HG03520 (cell line): Measurements from ENCODE around the gene KCNQ1.
A peak's percentile ranks its signal among the peaks of the same experiment; 100 is the strongest.

ENCODE experiments used
- ATAC-seq: cut with Tn5 transposase; IDR thresholded peaks from one replicate; pipeline ENCODE4 v1.9.1; 2021; ENCODE audit warnings: mild to moderate bottlenecking, moderate library complexity; ENCODE audit not compliant: unreplicated experiment

KCNQ1 gene

DNA sequence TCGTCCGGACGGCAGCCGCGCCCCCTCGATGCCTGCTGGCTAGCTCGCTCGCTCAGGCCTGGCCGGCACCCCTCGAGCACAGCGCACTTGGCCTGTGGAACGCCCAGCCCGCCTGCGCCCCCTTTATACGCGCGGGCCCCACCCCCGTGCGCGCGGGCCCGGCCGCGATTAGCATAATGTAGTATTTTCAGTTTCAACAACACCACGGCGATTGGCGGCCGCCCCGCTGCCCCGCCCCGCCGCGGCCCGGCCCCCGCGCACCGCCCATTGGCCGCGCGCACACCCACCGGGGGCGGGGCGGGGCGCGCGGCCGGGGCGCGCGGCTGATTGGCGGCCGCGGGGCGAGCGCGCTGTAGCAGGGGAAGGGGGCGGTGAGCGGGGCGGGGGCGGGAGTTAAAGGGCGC, 440.9 kb downstream of the KCNQ1 start, which contains the start of gene CDKN1C:
Gene CDKN1C, minus strand, starts transcription at position 98 of the 404 bp plus-strand sequence. CDS start 319 bp downstream, outside the sequence.
- ATAC-seq: peak; percentile 71

DNA sequence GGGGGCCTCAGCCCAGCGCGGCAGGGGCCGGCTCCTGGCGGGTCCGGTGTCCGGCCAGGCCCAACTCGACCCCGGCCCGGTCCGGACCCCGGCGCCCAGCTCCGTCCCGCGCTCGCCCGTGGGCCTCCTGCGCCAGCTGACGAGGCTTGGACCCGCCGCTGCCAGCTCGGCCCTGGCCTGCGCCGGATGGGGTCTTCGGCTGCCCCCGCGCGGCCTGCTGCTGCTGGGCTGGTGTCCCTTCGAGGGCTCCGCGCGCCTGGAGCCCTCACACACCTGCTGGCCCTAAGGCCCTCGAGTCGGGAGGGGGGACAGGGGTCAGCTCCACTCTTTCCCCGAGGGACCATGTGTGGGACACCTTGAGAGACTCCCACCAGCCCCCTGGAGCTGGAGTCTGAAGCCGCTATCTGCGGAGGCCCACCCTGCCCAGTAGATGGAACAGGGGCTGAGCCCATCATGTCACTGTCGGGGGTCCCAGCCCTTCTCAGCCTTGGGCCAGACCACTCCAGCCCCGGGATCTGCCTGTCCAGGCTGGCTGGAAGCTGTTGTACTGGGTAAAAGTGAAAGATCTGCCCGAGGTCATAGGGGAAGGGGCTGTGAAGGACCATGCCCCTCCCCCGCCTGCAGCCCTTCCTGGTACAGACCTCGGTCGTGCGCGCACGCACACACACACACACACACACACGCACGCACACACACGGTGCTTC, 441.5 kb downstream of the KCNQ1 start:
- peak; percentile 5 for ATAC-seq

DNA sequence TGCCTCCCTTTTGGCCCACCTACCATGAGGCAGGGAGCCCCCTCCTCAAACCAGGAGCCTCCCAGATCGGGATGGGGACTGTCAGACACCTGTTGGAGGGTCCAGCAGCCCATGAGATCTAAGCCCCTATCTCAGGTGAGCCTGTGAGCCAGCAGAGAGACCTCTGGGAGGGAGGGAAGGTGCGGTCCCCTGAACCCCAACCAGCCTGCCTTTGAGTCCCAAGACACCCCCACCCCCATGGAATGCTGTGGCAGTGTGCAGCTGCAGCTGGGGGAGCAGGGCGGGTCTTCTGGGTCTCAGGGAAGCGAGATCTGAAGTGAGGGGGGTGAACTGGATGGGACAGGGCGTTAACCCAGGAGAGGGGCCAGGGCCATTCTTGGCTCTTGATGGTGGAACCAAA, 442.1 kb downstream of the KCNQ1 start:
- no peak for ATAC-seq

DNA sequence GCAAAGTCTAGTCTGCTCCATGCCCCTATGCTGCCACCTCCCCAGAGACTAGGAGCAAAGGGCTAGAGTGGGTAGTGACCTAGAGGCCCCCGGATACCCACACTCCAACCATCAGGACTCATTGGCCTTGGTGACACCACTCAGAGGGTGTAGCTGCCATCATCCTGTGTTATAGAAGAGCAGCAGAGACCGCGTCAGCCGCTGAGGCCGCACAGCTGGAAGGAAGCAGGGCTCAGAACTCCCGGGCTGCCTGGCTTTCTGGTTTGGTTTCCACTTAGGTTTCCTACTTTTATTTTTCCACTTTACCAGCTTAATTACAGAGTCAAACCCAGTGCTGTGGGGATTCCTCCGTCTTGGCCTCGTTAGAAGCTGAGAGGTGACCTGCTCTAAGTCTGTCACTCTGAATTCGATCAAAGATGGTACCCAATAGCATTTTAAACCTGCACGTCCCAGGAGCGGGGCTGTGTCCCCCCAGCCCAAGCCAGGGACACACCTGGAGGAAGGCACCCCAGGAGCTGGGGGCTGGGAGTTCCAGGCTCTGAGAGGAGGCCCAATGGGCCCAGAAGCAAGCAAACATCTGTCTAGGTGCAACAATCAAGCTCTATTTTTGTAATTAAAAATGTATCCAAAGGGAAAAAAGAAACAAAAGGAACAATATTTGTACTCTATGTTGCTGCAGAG, 442.8 kb downstream of the KCNQ1 start:
- no peak for ATAC-seq

DNA sequence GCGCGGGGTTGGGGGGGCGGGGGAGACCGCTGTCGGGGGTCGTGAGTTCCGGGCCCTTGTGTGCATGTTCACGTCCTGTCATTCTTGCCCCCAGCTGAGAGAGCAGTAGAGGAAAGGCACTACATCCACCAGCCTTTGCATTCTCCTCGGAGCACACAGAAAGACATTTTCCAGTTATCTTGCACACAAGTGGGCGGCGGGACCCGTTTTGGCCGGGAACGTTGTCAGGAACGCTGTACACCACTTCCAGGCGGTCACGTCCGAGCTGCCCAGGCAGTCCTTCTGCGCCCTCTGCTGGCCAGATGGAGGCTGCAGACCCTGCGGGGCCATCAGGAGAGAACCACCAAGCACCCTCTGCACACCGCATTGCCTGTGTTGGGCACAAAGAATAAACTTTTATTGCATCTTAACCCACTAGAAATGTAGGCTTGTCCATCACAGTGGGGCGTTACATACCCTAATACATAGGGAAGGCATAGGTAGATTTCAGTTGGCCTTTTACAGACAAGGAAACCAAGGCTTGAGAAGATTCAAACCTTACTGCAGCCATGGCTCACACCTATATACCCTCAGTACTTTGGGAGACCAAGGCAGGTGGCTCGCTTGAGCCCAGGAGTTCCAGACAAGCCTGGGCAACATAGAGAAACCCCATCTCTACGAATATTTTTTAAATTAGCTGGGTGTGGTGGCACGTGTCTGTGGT, 443.6 kb downstream of the KCNQ1 start:
- ATAC-seq: no peak

DNA sequence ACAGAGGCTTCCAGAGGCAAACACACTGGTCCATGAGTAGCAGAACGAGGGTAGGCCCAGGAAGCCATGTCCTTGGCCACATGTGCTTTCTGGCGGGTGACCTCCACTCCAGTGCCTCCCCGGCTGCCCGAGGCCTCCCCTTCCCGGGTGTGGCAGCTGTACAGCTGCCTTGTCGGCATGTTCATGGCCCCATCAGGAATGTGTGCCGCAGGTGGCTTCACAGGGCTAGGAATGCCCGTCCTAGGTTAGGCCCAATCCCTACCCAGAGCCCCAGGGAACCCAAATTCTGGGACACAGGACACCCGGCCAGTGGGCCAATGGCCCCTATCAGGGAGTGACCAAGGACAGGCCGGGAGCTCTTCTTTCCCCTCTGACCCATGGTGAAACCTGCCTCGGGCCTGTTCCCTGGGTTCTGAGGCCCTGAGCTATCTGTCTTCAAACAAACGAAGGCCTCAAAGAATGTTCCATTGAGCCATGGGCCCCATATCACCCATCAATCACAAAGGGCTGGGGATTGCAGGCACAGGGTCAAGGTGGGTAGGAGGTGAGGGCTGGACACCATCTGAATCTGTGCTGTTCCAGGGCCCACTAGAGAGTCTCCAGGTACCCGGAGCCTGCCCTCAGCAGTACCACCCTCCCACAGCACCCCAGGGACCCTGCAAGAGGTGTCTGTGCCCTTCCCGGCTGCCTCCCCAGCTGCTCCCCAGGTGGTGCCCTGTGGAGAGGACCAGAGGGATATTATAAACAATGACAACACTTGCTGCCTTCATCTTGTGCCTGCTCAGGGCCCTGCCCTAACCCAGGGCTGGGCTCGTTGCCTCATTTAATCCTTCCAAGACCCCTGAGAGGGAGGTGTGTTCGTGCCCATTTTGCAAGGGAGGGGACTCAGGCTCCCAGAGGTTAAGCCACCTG, 444.8 kb downstream of the KCNQ1 start:
- ATAC-seq: no peak

DNA sequence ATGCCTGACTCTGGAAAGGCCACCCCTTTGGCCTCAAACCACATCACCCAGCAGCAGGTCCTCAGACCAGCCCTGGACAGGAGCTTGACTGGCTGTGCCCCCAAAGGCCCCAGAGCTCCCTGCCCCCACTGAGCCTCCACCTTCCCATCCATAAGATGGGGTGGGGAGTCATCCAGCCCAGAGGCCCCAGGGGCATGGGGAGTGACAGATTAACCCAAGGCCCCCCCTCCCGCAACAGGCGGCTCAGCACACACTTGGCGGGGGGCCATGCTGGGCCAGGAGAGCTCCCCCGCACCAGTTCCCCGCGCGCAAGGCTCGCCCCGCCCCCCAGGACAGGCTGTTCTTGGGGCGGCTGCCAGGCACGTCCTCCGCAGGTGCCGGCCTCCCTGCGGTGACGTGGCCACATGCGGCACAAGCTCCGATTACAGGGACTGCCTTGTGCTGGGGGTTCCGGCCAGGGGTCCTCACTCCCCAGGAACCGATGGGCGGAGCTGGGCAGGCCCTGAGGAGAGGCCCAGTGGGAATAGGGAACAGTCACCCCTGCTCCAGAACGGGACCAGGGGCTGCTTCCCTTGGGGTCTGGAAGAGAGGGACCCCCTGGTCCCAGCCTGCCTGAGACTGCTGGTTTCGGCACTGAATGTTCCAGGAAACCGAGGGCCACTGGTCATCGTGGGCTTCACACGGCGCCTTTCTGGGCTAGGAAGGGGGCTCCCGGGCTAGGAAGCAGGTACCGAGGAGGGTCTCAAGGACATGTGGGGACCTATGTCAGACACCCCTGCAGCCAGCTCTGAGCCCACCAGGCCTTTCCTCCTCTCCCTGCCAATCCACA, 445.9 kb downstream of the KCNQ1 start:
- no peak for ATAC-seq

DNA sequence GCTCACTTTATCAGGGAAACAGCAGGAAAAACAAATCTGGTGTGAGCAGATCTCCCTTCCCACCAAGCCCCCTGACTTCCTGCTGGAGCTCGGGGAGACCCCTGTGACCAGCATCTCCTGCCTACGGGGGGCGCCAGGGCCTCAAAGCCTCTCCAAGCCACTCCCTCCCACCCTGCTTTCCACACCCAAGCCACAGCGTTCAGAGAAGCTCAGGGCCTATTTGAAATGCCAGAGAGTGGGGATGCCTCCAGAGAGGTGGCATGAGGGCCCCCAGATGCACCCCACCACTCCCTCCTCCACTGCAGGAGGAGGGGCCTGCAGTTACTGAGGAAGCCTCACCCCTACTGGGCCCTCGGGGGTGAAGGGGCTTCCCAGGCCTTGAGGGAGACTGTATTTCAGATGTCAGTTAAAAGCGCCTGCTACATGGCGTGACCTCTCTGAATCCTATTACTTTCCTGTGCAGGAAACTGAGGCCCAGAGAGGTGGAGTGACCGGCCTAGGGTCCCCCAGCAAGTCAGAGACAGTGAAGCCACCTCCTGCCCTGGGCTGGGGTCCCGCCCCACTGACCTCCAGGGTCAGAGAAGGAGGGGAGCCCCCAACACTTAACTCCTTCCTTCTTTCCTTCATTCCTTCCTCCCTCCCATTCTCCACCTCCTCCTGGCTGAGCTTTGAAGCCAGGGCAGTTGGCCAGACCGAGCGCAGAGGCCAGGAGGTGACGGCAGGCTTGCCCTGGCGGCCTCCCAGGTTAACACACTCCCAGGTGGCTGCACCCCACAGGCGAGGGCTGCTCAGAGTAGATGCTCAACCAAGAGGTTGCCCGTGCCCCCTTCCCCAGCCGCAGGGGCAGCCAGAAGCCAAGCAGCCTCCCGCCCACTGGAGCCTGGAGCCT, 446.8 kb downstream of the KCNQ1 start:
- ATAC-seq: no peak

DNA sequence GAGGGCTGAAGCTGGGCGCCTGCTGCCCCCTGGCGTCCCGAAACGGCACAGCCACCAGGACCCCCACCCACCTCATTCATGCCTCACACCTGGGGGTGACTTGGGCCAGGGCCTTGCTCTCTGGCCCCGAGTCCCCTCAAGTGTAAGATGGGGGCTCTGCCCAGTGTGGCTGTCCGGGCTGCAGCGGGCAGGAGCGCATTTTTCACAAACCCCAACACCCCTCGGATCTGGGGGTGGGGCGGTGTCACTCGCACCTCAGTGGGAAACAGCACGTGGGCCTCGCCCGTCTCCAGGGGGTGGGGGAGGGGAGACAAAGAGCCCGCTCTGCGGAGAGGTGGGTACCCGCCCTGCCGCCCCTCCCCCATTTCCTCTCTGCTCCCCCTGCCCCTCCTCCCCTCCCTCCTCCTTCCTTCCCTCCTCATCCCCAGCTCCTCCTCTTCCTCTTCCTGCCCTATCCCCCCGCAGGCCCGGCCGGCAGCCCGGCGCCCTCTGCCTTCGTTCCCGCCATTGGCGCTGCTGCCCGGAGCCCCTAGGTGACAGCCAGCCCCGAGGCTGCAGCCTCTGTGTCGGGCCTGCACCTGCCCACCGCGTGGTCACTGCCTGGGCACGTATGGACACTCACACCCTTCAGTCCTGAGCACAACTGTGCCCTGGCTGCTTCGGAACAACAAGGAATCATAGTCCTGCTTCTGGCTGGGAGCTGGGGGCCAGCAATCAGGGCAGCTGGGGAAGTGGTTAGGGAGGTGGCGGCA, 447.6 kb downstream of the KCNQ1 start:
- ATAC-seq: no peak

DNA sequence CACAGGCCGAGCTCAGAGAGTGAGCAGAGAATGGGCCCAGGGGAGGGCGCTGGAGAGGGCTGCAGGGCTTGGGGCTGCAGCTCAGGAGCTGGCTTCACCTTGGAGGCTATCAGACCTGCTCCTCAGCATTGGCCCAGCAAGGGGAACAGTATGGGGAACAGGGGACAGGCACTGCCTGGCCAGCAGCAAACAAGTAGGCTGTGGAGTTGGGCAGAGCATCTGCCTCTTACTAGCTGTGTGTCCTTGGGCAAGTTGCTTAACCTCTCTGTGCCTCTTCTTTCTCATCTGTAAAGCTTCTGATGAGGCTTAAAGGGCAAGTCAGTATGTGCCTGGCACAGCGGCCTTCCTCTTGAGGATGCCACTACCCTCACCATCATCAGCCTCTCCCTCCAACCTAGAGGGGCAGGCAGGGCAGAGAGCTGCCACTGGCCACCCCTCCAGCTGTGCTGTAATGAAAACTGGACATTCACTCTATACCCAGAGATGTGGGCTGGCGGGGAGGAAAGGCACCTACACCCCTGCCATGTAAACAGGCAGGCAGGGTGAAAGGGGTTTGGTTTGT, 448.2 kb downstream of the KCNQ1 start:
- no peak for ATAC-seq

DNA sequence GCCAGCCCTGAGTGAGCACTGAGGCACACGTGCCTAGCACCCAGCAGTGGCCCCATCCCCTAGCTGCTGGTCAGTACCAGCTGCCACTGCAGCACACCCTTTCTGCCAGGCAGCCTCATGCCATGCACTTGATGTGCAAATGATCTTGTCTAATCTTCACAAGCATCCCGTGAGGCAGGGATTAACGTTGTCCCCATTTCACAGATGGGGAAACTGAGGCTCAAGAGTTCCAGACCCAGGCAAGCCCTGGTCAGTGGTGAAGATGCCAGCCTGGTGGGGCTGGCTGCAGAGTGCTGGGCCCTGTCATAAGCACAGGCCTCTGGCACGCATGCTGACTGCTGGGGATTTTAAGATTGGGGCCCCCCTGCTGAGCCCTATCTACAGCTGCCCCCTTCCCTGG, 449.1 kb downstream of the KCNQ1 start:
- ATAC-seq: no peak

DNA sequence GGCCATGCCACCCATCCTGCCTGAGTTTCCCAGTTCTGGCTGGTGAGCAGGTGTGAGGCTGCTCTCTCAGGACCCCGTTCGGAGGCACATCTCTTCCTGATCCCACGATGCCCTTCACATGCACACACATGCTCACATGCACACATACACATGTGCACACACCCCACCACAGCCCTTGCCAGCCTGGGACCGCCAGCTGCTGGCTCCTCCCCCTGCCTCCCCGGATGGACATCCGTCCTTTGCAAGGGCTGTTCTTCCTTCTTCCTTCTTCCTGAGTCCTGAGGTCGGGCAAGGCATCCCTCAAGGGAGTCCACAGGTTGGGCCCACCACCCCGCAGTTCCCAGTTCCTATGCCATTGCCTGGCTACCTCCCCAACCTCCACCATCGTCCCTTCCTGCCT, 451.2 kb downstream of the KCNQ1 start:
- ATAC-seq: no peak

DNA sequence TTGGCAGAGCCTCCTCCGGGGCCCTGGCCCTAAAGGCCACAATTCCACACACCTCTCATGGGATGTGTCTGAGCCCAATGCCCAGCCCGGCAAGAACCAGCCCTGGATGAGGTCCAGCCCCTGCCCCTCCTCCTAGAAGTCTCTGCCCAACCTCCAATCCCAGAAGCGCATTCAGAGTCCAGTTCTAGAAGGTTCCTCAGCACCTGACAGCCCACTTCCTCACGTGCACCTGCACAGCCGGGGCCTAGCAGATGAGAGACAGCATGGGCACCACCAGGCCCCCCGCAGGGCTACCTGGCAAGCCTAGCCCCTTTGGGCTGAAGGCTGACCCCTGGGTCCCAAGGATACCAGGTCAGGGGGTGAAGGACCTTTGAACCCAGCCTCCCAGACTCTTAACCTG, 452.2 kb downstream of the KCNQ1 start:
- no peak for ATAC-seq

DNA sequence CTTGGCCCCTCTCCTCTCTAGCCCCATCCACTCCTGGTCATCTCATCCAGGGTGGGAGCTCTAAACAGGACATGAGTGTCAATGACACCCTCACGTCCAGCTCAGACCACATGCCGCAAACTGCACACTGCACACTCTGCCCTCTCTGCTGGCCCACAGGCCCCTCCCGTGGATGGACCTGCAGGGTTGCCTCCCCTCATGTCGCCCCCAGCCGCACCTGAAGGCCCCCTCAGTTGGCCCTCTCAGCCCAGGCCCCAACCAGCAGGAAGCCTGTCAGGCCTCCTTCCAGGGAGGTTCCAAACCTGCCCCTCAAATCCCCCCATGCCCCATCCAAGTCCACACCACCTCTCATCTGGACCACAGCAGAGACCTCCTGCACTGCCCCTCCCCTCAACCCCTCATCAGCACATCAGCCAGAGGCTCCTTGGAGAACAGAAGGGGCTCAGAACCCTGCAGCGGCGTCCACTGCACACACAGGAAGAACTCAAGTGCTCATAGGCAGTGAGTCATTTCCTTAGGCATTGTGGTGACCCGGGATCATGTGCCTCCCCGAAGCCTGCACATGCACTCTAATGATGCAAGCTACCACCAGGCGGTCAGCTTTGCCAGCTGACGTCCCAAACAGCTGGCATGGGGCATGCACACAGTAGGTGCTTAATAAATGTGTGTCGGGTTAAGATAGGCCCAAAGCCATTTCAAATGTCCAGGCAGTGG, 453.7 kb downstream of the KCNQ1 start:
- ATAC-seq: peak; percentile 46
